ENCODE results near the gene FMO1.

The FMO1 gene

DNA sequence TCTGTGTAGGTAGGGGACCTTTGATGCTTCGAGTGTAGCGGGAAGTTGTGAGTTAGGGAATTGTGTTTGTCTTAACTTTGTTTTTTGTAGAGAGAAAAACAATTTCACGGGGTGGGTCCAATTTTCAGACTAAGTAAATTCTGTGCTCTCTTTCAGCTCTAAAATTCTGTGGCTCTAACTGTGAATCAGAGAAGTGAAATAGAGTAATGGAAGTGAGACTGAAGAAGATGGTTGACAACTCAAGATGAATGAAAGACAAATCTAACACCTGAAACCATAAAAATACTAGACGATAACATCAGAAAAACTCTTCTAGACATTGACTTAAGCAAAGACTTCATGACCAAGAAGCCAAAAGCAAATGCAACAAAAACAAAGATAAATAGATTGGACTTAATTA, 4.4 kb upstream of the FMO1 start:
- no peaks in the 10 kb centered on the region for H3K27me3 ChIP-seq (ENCODE audit: control insufficient read depth in 1 of 2, insufficient read depth in 2 of 2, low read length in 2 of 2)
- H3K27ac ChIP-seq (ENCODE audit: low read length): no peak overlapping the region
- no peaks in the 10 kb centered on the region for H3K9me3 ChIP-seq (ENCODE audit: control insufficient read depth in 2 of 2, low read length in 2 of 2)

DNA sequence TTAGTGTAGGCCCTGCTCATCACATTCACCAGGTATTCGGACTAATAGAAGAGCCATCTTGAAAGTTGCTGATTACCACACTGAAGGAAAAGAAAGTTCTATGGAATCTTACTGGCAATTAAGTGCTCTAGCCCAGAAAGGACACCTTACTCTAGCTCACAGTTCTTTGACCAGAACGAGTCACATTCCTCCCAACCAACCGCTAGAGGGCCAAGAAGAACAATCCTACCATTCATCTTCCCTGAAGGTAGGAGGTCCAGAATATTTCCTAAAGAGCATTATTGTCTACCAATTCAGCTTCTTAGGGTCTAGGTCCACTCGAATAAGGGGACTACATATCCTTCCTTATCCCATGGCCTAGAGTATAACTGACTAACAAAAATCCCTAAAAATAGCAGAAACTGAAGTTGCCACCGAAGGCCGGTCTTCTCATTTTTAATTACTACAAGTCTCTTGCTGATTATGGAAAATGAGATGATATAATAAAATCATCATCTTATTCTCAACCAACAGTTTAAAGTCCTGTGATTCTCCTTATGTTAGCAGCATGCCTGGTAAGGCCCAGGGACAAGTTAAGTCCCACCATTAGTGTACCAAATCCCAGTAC, 2.7 kb upstream of the FMO1 start:
- Histone ChIP-seq H3K27me3 (ENCODE audit: control insufficient read depth in 1 of 2, insufficient read depth in 2 of 2, low read length in 2 of 2) (no peaks in the 10 kb centered on the region), H3K4me3 (ENCODE audit: low read length in 2 of 2) (no peak overlapping the region), H3K4me1 (ENCODE audit: control insufficient read depth, insufficient read depth, low read length) (no peaks in the 10 kb centered on the region), H3K9ac (ENCODE audit: low read length in 2 of 2) (no peak overlapping the region), H3K36me3 (ENCODE audit: control insufficient read depth in 2 of 2, insufficient read depth in 2 of 2, low read length in 2 of 2) (no peaks in the 10 kb centered on the region), H3K27ac (ENCODE audit: low read length) (no peak overlapping the region), H3K9me3 (ENCODE audit: control insufficient read depth in 2 of 2, low read length in 2 of 2) (no peaks in the 10 kb centered on the region)

More for the DNA sequence above, 4.4 kb upstream of the FMO1 start:
- no peak overlapping the region for H3K4me3 ChIP-seq (ENCODE audit: low read length in 2 of 2)
- H3K9ac ChIP-seq (ENCODE audit: low read length in 2 of 2): no peak overlapping the region
- H3K36me3 ChIP-seq (ENCODE audit: control insufficient read depth in 2 of 2, insufficient read depth in 2 of 2, low read length in 2 of 2): no peaks in the 10 kb centered on the region
- no peaks in the 10 kb centered on the region for H3K4me1 ChIP-seq (ENCODE audit: control insufficient read depth, insufficient read depth, low read length)

DNA sequence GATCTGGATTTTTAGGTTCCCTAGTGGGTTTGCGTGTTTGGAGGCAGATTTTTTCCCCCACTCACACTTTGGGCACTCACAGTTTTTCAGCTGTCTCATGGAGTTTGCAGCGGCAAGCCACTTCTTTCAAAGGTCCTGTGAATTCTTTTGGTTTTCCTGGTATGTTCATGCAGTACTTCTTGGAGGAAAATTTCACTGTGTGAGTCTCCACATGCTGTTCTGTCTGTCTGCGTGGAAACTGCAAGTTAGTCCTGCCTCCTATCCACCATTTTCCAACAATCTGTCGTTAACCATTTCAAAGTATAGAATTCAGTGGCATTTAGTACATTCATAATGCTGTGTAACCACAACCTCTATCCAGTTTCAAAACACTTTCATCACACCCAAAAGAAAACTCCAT, 793 bp upstream of the FMO1 start:
- Histone ChIP-seq H3K9ac (ENCODE audit: low read length in 2 of 2) (no peak overlapping the region), H3K4me1 (ENCODE audit: control insufficient read depth, insufficient read depth, low read length) (peaks cover 8% of the 10 kb centered on the region), H3K4me3 (ENCODE audit: low read length in 2 of 2) (no peak overlapping the region), H3K9me3 (ENCODE audit: control insufficient read depth in 2 of 2, low read length in 2 of 2) (no peaks in the 10 kb centered on the region), H3K27ac (ENCODE audit: low read length) (no peak overlapping the region), H3K27me3 (ENCODE audit: control insufficient read depth in 1 of 2, insufficient read depth in 2 of 2, low read length in 2 of 2) (peaks cover 4 to 7% of the 10 kb centered on the region in 2 donors), H3K36me3 (ENCODE audit: control insufficient read depth in 2 of 2, insufficient read depth in 2 of 2, low read length in 2 of 2) (no peaks in the 10 kb centered on the region)

DNA sequence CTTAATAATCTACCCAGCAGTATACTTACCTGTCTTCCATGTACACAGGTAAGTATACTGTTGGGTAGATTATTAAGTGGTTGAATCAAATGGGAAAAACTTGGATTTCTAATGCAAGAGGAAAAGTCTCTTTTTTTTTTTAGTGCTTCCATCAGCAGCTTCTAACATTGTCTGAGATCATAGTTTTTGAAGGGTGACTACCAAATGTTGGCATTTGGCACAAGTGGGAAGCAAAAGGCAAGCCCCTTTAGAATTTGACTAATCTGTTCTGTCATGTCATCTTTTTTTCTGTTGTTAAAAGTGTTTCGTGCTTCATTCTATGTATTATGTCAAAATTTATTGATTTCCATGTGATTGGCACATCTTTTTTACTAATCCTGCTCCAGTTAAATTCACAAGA, 547 bp downstream of the FMO1 start:
- H3K27ac ChIP-seq (ENCODE audit: low read length): no peak overlapping the region
- H3K9me3 ChIP-seq (ENCODE audit: control insufficient read depth in 2 of 2, low read length in 2 of 2): no peaks in the 10 kb centered on the region
- H3K4me1 ChIP-seq (ENCODE audit: control insufficient read depth, insufficient read depth, low read length): peaks cover 8% of the 10 kb centered on the region

DNA sequence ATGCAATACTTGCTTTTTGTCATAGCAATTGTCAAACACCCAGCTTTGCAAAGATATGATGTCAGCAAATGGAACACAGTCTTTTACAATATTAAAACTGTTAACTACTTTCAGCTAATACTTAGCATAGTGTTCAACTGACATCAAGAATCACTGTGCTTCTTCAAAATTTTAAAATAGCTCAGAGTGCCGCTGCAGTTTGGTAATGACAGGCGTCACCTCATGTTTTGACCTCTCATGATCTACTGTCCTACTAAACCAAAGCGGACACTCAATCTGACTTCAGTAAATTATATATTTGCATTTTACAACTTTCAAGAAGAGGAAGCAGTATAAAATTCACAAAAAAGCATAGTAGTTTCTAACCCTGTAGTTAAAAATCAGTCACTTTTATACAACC, 2.0 kb downstream of the FMO1 start:
- Histone ChIP-seq H3K4me1 (ENCODE audit: control insufficient read depth, insufficient read depth, low read length) (peaks cover 8% of the 10 kb centered on the region), H3K9ac (ENCODE audit: low read length in 2 of 2) (no peak overlapping the region)

More for the DNA sequence above, 547 bp downstream of the FMO1 start:
- Histone ChIP-seq H3K36me3 (ENCODE audit: control insufficient read depth in 2 of 2, insufficient read depth in 2 of 2, low read length in 2 of 2) (no peaks in the 10 kb centered on the region), H3K9ac (ENCODE audit: low read length in 2 of 2) (no peak overlapping the region), H3K4me3 (ENCODE audit: low read length in 2 of 2) (no peak overlapping the region), H3K27me3 (ENCODE audit: control insufficient read depth in 1 of 2, insufficient read depth in 2 of 2, low read length in 2 of 2) (peaks cover 4 to 10% of the 10 kb centered on the region in 2 donors)

DNA sequence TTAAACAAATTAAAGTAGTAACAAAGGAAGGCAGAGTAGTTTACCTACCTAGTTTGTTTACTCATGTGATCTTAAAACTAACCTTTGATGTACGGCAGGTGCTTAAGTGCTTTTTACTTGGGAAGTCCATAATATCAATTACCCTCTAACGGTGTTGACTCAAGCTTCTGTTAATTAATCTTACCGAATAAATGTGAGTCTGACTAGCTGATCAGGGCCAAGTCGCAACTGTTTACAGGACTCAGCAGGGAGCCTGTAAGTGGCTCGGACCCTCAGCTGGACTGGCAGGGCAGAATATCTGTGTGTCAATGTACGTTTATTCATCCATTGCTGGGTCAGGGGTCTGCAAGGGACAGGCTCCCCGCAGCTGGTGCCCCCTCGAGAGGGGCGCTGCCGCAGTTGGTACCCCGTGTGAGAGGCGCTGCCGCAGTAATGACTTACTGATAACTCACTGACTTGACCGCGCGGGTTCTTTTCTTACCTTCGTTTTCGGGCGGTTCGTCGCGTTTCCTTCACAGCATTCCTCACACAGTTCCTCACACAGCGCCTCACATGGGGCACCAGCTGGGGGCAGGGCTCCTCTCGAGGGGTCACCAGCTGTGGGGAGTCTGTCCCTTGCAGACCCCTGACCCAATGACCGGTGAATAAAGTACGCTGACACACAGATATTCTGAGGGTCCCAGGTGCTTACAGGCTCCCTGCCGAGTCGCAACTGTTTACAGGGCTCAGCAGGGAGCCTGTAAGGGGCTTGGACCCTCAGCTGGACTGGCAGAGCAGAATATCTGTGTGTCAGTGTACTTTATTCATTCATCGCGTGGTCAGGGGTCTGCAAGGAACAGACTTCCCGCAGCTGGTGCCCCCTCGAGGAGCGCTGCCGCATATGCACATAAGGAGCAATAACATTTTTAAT, 3.0 kb downstream of the FMO1 start:
- Histone ChIP-seq H3K4me1 (ENCODE audit: control insufficient read depth, insufficient read depth, low read length) (peaks cover 8% of the 10 kb centered on the region), H3K27ac (ENCODE audit: low read length) (no peak overlapping the region), H3K36me3 (ENCODE audit: control insufficient read depth in 2 of 2, insufficient read depth in 2 of 2, low read length in 2 of 2) (no peaks in the 10 kb centered on the region), H3K27me3 (ENCODE audit: control insufficient read depth in 1 of 2, insufficient read depth in 2 of 2, low read length in 2 of 2) (peaks cover 10 to 13% of the 10 kb centered on the region in 2 donors), H3K4me3 (ENCODE audit: low read length in 2 of 2) (peak overlapping the region; percentile 62 to 74), H3K9ac (ENCODE audit: low read length in 2 of 2) (peak overlapping the region; percentile 24 to 36), H3K9me3 (ENCODE audit: control insufficient read depth in 2 of 2, low read length in 2 of 2) (no peaks in the 10 kb centered on the region)

More for the DNA sequence above, 2.0 kb downstream of the FMO1 start:
- Histone ChIP-seq H3K9me3 (ENCODE audit: control insufficient read depth in 2 of 2, low read length in 2 of 2) (no peaks in the 10 kb centered on the region), H3K36me3 (ENCODE audit: control insufficient read depth in 2 of 2, insufficient read depth in 2 of 2, low read length in 2 of 2) (no peaks in the 10 kb centered on the region), H3K27ac (ENCODE audit: low read length) (no peak overlapping the region), H3K27me3 (ENCODE audit: control insufficient read depth in 1 of 2, insufficient read depth in 2 of 2, low read length in 2 of 2) (peaks cover 9 to 11% of the 10 kb centered on the region in 2 donors), H3K4me3 (ENCODE audit: low read length in 2 of 2) (no peak overlapping the region)

DNA sequence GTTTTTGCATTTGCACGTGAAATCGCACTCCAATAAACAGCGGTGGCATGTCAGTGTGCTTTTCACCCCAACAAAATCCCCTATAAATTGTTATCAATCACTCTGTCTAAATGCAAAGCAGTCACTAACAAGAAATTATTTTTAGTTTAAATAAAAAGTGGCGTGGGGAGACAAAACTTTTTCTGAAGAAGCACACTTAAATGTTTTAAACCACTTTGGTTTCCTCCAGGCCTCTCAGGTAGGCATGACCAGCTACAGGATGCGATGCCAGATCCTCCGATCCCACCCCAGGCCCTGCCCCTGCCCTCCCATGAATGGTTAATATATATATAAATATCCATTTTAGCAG, 3.6 kb downstream of the FMO1 start:
- Histone ChIP-seq H3K9ac (ENCODE audit: low read length in 2 of 2) (no peak overlapping the region), H3K4me3 (ENCODE audit: low read length in 2 of 2) (peak overlapping the region; percentile 62 to 74), H3K27ac (ENCODE audit: low read length) (no peak overlapping the region), H3K9me3 (ENCODE audit: control insufficient read depth in 2 of 2, low read length in 2 of 2) (no peaks in the 10 kb centered on the region), H3K27me3 (ENCODE audit: control insufficient read depth in 1 of 2, insufficient read depth in 2 of 2, low read length in 2 of 2) (peaks cover 10 to 13% of the 10 kb centered on the region in 2 donors), H3K4me1 (ENCODE audit: control insufficient read depth, insufficient read depth, low read length) (peaks cover 8% of the 10 kb centered on the region), H3K36me3 (ENCODE audit: control insufficient read depth in 2 of 2, insufficient read depth in 2 of 2, low read length in 2 of 2) (no peaks in the 10 kb centered on the region)

DNA sequence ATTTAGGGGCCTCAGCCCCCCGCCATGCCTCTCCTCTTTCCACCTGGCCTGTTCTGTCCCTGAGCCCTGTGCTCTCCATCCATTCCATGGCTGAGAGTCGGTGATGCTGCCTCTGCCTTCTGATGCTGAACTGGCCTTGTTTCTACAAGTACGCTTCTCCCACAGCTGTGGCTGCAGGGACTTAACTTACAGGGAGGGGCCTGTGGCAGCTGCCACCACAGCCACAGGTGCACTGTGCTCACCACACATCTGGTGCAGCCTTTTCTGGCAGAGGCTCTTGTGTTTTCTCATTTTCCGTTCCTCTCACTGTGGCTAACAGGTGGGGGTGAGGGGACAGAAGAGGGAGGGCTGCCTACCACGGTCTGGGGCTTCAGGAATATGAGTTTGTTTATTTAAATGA, 4.2 kb downstream of the FMO1 start:
- Histone ChIP-seq H3K36me3 (ENCODE audit: control insufficient read depth in 2 of 2, insufficient read depth in 2 of 2, low read length in 2 of 2) (no peaks in the 10 kb centered on the region), H3K9me3 (ENCODE audit: control insufficient read depth in 2 of 2, low read length in 2 of 2) (no peaks in the 10 kb centered on the region), H3K27me3 (ENCODE audit: control insufficient read depth in 1 of 2, insufficient read depth in 2 of 2, low read length in 2 of 2) (peaks cover 10 to 13% of the 10 kb centered on the region in 2 donors), H3K4me3 (ENCODE audit: low read length in 2 of 2) (no peak overlapping the region), H3K4me1 (ENCODE audit: control insufficient read depth, insufficient read depth, low read length) (peaks cover 10% of the 10 kb centered on the region), H3K9ac (ENCODE audit: low read length in 2 of 2) (no peak overlapping the region), H3K27ac (ENCODE audit: low read length) (no peak overlapping the region)

DNA sequence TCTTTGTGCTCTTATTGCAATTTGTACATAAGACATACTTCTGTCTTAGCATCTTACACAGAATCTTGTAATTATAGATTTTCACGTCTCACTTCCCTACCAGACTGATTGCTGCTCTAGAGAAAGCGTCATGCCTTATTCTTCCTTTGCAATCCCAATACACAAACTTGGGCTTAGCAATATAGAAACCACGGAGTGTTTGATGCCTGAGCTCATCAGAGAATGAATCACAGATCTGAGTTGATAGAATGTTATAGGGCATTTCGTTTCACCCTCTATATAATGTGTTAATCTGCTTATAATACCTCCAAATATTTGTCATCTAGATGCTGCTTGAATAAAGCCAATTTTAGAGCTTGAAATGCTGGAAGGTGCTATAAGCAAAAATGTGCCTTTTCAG, 6.6 kb downstream of the FMO1 start:
- peaks cover 10 to 13% of the 10 kb centered on the region in 2 donors for H3K27me3 ChIP-seq (ENCODE audit: control insufficient read depth in 1 of 2, insufficient read depth in 2 of 2, low read length in 2 of 2)
- H3K9ac ChIP-seq (ENCODE audit: low read length in 2 of 2): no peak overlapping the region
- no peaks in the 10 kb centered on the region for H3K36me3 ChIP-seq (ENCODE audit: control insufficient read depth in 2 of 2, insufficient read depth in 2 of 2, low read length in 2 of 2)
- H3K9me3 ChIP-seq (ENCODE audit: control insufficient read depth in 2 of 2, low read length in 2 of 2): no peaks in the 10 kb centered on the region
- H3K27ac ChIP-seq (ENCODE audit: low read length): no peak overlapping the region
- H3K4me1 ChIP-seq (ENCODE audit: control insufficient read depth, insufficient read depth, low read length): peaks cover 10% of the 10 kb centered on the region
- H3K4me3 ChIP-seq (ENCODE audit: low read length in 2 of 2): no peak overlapping the region

DNA sequence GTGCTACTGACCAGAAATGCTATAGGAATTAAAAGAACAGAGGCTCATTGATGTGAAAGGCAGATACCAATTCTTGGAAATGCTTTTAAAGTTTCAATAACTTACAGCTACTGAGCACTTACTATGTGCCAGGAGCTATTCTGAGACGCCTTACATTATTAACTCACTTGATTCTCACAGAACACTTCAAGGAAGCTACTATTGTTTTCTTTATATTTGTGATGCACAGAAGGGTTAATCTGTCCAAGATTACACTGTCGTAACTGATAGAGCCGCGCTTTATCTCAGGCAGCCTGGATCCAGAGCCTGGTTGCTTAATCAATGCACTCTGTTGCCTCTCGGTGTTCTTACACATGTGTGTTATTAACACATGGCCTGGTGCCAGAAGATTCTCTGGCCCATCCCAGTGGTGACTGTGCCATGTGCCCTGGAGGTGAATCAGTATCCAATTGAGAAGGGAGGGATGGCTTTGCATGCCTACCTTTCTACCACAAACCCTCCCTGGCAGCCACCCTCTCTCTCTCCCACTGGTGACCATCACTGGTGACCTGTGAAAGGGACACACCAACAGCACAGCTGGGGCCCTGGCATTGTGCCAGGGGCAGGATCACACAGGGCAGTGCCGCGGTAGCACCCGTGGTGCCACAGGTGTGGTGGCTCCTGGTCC, 8.8 kb downstream of the FMO1 start:
- peaks cover 2% of the 10 kb centered on the region for H3K4me1 ChIP-seq (ENCODE audit: control insufficient read depth, insufficient read depth, low read length)
- H3K36me3 ChIP-seq (ENCODE audit: control insufficient read depth in 2 of 2, insufficient read depth in 2 of 2, low read length in 2 of 2): no peaks in the 10 kb centered on the region
- H3K9ac ChIP-seq (ENCODE audit: low read length in 2 of 2): no peak overlapping the region
- H3K4me3 ChIP-seq (ENCODE audit: low read length in 2 of 2): peak overlapping the region in 1 of 2 donors; percentile 22
- H3K27me3 ChIP-seq (ENCODE audit: control insufficient read depth in 1 of 2, insufficient read depth in 2 of 2, low read length in 2 of 2): peaks cover 6% of the 10 kb centered on the region in 2 donors
- H3K27ac ChIP-seq (ENCODE audit: low read length): no peak overlapping the region
- no peaks in the 10 kb centered on the region for H3K9me3 ChIP-seq (ENCODE audit: control insufficient read depth in 2 of 2, low read length in 2 of 2)
